CD8-positive, alpha-beta memory T cell (primary cell): Measurements from ENCODE around the gene USP16. TPM values are rescaled to one million over a fixed set of nuclear protein-coding genes. Genes with fewer than 3 reads are reported as not detected.

ENCODE experiments used
- CTCF ChIA-PET: fragments of 350-600 bp; sonication (Branson Sonifier 250); formaldehyde crosslinking; loops from one replicate; lab custom pipeline; 2021; ENCODE audit warnings: antibody characterized with exemption; lab: Charles Lee
- POLR2A ChIA-PET: fragments of 350-600 bp; sonication (Branson Sonifier 250); formaldehyde crosslinking; loops from one replicate; lab custom pipeline; 2021; ENCODE audit warnings: antibody characterized with exemption; lab: Charles Lee
- DNase-seq, 5 donors: peaks; one replicate each; pipeline versions ENCODE4 v3.0.0 to v3.0.0-alpha.2; 2020 to 2022; ENCODE audit warnings: mixed read lengths in 1 of 5
- H3K27ac ChIP-seq: one replicate; pipeline ENCODE4 v1.7.0; 2013; ENCODE audit warnings: low read depth, mild to moderate bottlenecking, low read length, moderate library complexity
- H3K27me3 ChIP-seq: 2 replicates; pipeline ENCODE4 v1.7.0; 2013; ENCODE audit warnings: low read length, mild to moderate bottlenecking; ENCODE audit not compliant: insufficient read depth, poor library complexity, severe bottlenecking
- H3K36me3 ChIP-seq: 2 replicates; pipeline ENCODE4 v1.7.0; 2013; ENCODE audit warnings: mild to moderate bottlenecking, low read length, moderate library complexity; ENCODE audit not compliant: insufficient read depth
- H3K4me1 ChIP-seq: 2 replicates; pipeline ENCODE4 v1.7.0; 2013; ENCODE audit warnings: mild to moderate bottlenecking, low read length, moderate library complexity; ENCODE audit not compliant: insufficient read depth
- H3K4me3 ChIP-seq: 2 replicates; pipeline ENCODE4 v1.7.0; 2013; ENCODE audit warnings: mild to moderate bottlenecking, low read length
- H3K9me3 ChIP-seq: 2 replicates; pipeline ENCODE4 v1.7.0; 2013; ENCODE audit warnings: mild to moderate bottlenecking, low read length
- H3K27ac Mint-ChIP-seq, 8 donors: one replicate each; pipeline ENCODE4 v1.8.0; 2020 to 2021; ENCODE audit warnings: mixed read lengths in 8 of 8, mild to moderate bottlenecking in 6 of 8, inconsistent platforms in 3 of 8, moderate library complexity in 3 of 8
- H3K27me3 Mint-ChIP-seq, 2 donors: one replicate each; pipeline ENCODE4 v1.8.0; 2020 to 2021; ENCODE audit warnings: mixed read lengths in 2 of 2, mild to moderate bottlenecking in 1 of 2, moderate library complexity in 1 of 2
- H3K36me3 Mint-ChIP-seq, 3 donors: one replicate each; pipeline ENCODE4 v1.8.0; 2020 to 2021; ENCODE audit warnings: mixed read lengths in 3 of 3, inconsistent platforms in 1 of 3, mild to moderate bottlenecking in 1 of 3
- H3K4me1 Mint-ChIP-seq, 3 donors: one replicate each; pipeline ENCODE4 v1.8.0; 2020 to 2021; ENCODE audit warnings: mixed read lengths in 3 of 3, inconsistent platforms in 1 of 3, mild to moderate bottlenecking in 1 of 3
- H3K4me3 Mint-ChIP-seq, 7 donors: one replicate each; pipeline ENCODE4 v1.8.0; 2020 to 2021; ENCODE audit warnings: mixed read lengths in 7 of 7, mild to moderate bottlenecking in 6 of 7, moderate library complexity in 4 of 7, inconsistent platforms in 2 of 7
- H3K9me3 Mint-ChIP-seq, 5 donors: one replicate each; pipeline ENCODE4 v1.8.0; 2020 to 2022; ENCODE audit warnings: mixed read lengths in 5 of 5, mild to moderate bottlenecking in 3 of 5, moderate library complexity in 2 of 5, inconsistent platforms in 1 of 5
- polyA plus RNA-seq: library from polyadenylated mRNA; unstranded; fragments of 300-500 nt; fragmentation: Illumina TruSeq; gene quantifications from one replicate; pipeline ENCODE4 v1.2.3, GENCODE V29; 2021
- total RNA-seq, 2 experiments: library from RNA; stranded (reverse); gene quantifications; one replicate each; pipeline ENCODE4 v1.2.3, GENCODE V29; 2021

The USP16 gene
- total and polyA plus RNA-seq, 3 experiments from 2014 or later, result 32.5 to 55.9 (median 55.7) TPM

DNA sequence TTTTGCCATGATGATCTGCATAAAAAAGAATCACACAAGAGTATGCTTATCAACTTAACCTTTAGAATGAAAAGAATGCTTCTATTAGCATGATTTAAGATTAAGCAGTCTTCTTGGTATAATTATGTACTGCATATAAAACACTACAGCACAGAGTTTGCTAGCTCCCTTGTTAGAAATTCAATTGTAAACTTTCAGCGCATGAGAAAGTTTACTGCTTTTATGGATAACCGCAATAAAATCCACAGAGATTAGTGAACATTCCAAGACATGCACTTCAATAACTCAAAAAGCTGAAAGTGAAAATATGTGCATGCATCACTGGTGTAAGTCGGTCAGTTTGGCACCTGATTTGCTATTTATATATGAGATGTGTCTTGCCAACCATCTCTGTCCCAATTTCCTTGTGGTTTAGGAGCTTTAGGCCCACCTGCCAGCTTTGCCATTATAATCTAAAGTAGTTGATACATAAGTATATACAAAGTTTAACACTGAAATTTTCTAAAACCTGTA is 32.1 kb downstream of the USP16 start:
- peaks cover 0 to 3% (median 0%) of the 10 kb centered on the region in 3 donors for H3K4me1 Mint-ChIP-seq

DNA sequence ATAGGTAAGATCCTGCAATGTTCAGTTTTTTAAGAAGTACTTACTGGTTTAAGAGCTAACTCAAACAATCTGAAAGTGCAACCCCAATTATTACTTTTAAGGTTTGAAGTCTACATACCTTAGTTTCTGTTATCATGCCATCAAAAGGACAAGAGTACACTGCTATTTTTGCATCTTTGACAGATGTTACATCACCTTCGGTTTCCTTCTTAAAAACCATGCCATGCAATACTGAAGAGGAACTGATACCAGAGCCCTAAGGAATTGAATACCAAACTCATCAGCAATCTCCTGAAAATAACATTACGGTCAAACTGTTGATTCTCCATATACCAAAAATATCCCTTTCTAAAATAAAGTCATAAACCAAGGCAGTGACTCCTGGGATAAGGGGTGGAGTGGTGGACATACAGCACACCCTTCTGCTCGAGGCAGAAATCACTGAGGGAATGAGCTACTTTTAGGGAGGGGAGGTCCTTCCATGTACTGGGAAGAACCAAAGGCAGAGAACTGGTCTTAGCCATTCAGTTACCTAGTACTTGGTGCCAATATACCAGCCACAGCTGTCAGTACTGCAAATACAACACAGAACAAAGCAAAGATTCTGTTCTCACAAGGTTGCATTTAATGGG is 40.5 kb downstream of the USP16 start:
- peaks cover 22 to 86% (median 27%) of the 10 kb centered on the region in 3 donors for H3K36me3 Mint-ChIP-seq
- H3K4me1 ChIP-seq, result peaks cover under 1% of the 10 kb centered on the region
- no peaks in the 10 kb centered on the region for H3K9me3 ChIP-seq
- peaks cover 6 to 32% (median 15%) of the 10 kb centered on the region in 3 donors for H3K4me1 Mint-ChIP-seq
- peaks cover 67% of the 10 kb centered on the region for H3K36me3 ChIP-seq
- no peak for DNase-seq
- no peaks in the 10 kb centered on the region for H3K9me3 Mint-ChIP-seq
- POLR2A ChIA-PET, result no interaction called here
- H3K4me3 ChIP-seq, result no peak overlapping the region
- CTCF ChIA-PET, result interaction anchor here (0.7 kb wide), 1 partner anchor 72 kb away, joined by 4 read pairs; the partner anchor contains the start of gene LTN1
- H3K27me3 ChIP-seq, result no peaks in the 10 kb centered on the region
- H3K27ac ChIP-seq, result no peak overlapping the region
- no peaks in the 10 kb centered on the region for H3K27me3 Mint-ChIP-seq
- H3K4me3 Mint-ChIP-seq, result no peak overlapping the region
- H3K27ac Mint-ChIP-seq, result peak overlapping the region in 1 of 8 donors; percentile 10

More for the DNA sequence above, 32.1 kb downstream of the USP16 start:
- Mint-ChIP-seq H3K36me3 (peaks cover 9 to 56% (median 18%) of the 10 kb centered on the region in 3 donors), H3K4me3 (no peak overlapping the region), H3K27me3 (no peaks in the 10 kb centered on the region), H3K27ac (peak overlapping the region in 2 of 8 donors; percentile 18 to 52), H3K9me3 (no peaks in the 10 kb centered on the region)
- H3K27ac ChIP-seq, result no peak overlapping the region
- ChIA-PET CTCF (no interaction called here), POLR2A (interaction anchor here (0.6 kb wide), 1 partner anchor 95 kb away, joined by 3 read pairs; no protein-coding TSS in a partner anchor)
- no peak for DNase-seq
- H3K4me3 ChIP-seq, result no peak overlapping the region
- H3K9me3 ChIP-seq, result no peaks in the 10 kb centered on the region
- H3K36me3 ChIP-seq, result peaks cover 58% of the 10 kb centered on the region
- no peaks in the 10 kb centered on the region for H3K4me1 ChIP-seq
- no peaks in the 10 kb centered on the region for H3K27me3 ChIP-seq

DNA sequence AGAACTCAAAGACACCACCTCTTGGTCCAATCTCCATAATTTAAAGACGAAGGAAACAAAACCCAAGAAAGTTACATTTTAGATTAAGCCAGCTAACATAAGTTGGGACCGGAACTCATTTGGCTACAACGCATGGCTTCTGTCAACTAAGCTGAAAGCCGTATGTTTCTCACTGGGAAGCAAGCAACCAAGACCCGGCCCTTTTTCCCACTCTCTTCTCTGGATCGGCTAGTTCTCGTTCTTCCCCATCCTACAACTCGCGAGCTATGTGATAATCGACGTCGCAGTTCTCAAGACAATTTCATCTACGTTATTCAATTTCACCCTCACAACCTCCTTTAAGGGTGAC is 48.4 kb downstream of the USP16 start:
- peaks cover 33% of the 10 kb centered on the region for H3K4me1 ChIP-seq
- H3K27me3 Mint-ChIP-seq, result peaks cover 0 to 1% of the 10 kb centered on the region in 2 donors

GRCh38 chr21:29073222-29074006 is 48.9 kb downstream of the USP16 start, which contains the start of gene CCT8:
TSS of gene CCT8 (minus strand) at chr21:29073648. CDS start at chr21:29073590, 58 bp downstream.
- H3K36me3 ChIP-seq, result no peaks in the 10 kb centered on the region
- peaks cover 36% of the 10 kb centered on the region for H3K4me1 ChIP-seq
- H3K27ac ChIP-seq, result peak within 1 kb of the TSS; percentile 95
- Mint-ChIP-seq H3K36me3 (peaks cover 0 to 44% (median 0%) of the 10 kb centered on the region in 3 donors), H3K4me3 (peak within 1 kb of the TSS; percentile 96 to 100 (median 99)), H3K9me3 (no peaks in the 10 kb centered on the region), H3K27ac (peak within 1 kb of the TSS; percentile 96 to 100 (median 99)), H3K4me1 (peaks cover 47 to 85% (median 79%) of the 10 kb centered on the region in 3 donors), H3K27me3 (peaks cover 0 to 1% of the 10 kb centered on the region in 2 donors)
- peak; percentile 97 to 100 (median 98) for DNase-seq
- H3K9me3 ChIP-seq, result no peaks in the 10 kb centered on the region
- H3K27me3 ChIP-seq, result no peaks in the 10 kb centered on the region
- ChIA-PET POLR2A (interaction anchor here (0.8 to 3.3 kb wide), 7 partner anchors 12 to 226 kb away, joined by 3 to 32 read pairs (median 4); partner anchors contain the start of genes BACH1, LTN1 and USP16), CTCF (interaction anchor here (1.0 to 1.4 kb wide), 5 partner anchors 9 to 134 kb away, joined by 3 to 4 read pairs (median 3); no protein-coding TSS in a partner anchor)
- peak within 1 kb of the TSS; percentile 93 for H3K4me3 ChIP-seq

More for the DNA sequence above, 48.4 kb downstream of the USP16 start:
- Mint-ChIP-seq H3K4me3 (peak overlapping the region; percentile 96 to 100 (median 99)), H3K9me3 (no peaks in the 10 kb centered on the region), H3K27ac (peak overlapping the region; percentile 96 to 100 (median 99)), H3K36me3 (peaks cover 0 to 48% (median 0%) of the 10 kb centered on the region in 3 donors), H3K4me1 (peaks cover 45 to 82% (median 74%) of the 10 kb centered on the region in 3 donors)
- ChIA-PET POLR2A (interaction anchor here (0.6 to 3.3 kb wide), 6 partner anchors 45 to 227 kb away, joined by 3 to 32 read pairs (median 4); partner anchors contain the start of genes LTN1 and USP16), CTCF (interaction anchor here (1.0 to 1.4 kb wide), 3 partner anchors 8 to 133 kb away, joined by 3 read pairs; no protein-coding TSS in a partner anchor)
- DNase-seq, result no peak
- Histone ChIP-seq H3K27me3 (no peaks in the 10 kb centered on the region), H3K27ac (peak overlapping the region; percentile 95), H3K4me3 (peak overlapping the region; percentile 93), H3K36me3 (no peaks in the 10 kb centered on the region), H3K9me3 (no peaks in the 10 kb centered on the region)

GRCh38 chr21:29074007-29074376 is 49.5 kb downstream of the USP16 start:
- no peak for DNase-seq
- Histone ChIP-seq H3K27ac (peak overlapping the region; percentile 95), H3K4me3 (peak overlapping the region; percentile 93), H3K27me3 (no peaks in the 10 kb centered on the region), H3K36me3 (no peaks in the 10 kb centered on the region), H3K4me1 (peaks cover 42% of the 10 kb centered on the region), H3K9me3 (no peaks in the 10 kb centered on the region)
- POLR2A ChIA-PET, result interaction anchor here (0.8 to 3.3 kb wide), 5 partner anchors 12 to 225 kb away, joined by 3 to 32 read pairs (median 8); partner anchors contain the start of genes BACH1, LTN1 and USP16
- H3K4me1 Mint-ChIP-seq, result peaks cover 51 to 86% (median 85%) of the 10 kb centered on the region in 3 donors
- peaks cover 0 to 1% of the 10 kb centered on the region in 2 donors for H3K27me3 Mint-ChIP-seq
- peak overlapping the region; percentile 96 to 100 (median 99) for H3K27ac Mint-ChIP-seq
- no peaks in the 10 kb centered on the region for H3K9me3 Mint-ChIP-seq
- peak overlapping the region; percentile 96 to 100 (median 99) for H3K4me3 Mint-ChIP-seq
- peaks cover 0 to 39% (median 0%) of the 10 kb centered on the region in 3 donors for H3K36me3 Mint-ChIP-seq
- CTCF ChIA-PET, result interaction anchor here (1.0 to 1.4 kb wide), 4 partner anchors 8 to 134 kb away, joined by 3 to 4 read pairs (median 3); no protein-coding TSS in a partner anchor

DNA sequence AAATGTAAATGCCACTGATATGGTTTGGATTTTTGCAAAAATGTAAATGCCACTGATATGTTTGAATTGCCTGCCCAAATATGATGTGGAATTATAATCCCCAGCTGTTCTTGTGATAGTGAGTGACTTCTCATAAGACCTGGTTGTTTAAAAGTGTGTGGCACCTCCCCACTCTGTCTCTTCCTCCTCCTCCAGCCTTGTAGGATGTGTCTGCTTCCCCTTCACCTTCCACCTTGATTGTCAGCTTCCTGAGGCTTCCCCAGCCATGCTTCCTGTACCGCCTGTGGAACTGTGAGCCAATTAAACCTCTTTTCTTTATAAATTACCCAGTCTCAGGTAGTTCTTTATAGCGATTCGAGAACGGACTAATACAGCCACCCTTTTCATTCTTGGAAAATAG is 50.3 kb downstream of the USP16 start:
- Histone ChIP-seq H3K4me3 (no peak overlapping the region), H3K9me3 (no peaks in the 10 kb centered on the region), H3K27me3 (no peaks in the 10 kb centered on the region), H3K4me1 (peaks cover 50% of the 10 kb centered on the region), H3K36me3 (no peaks in the 10 kb centered on the region), H3K27ac (no peak overlapping the region)
- Mint-ChIP-seq H3K4me3 (peak overlapping the region; percentile 31 to 69 (median 43)), H3K36me3 (peaks cover 0 to 33% (median 0%) of the 10 kb centered on the region in 3 donors), H3K27ac (peak overlapping the region in 5 of 8 donors; percentile 20 to 92 (median 84)), H3K9me3 (no peaks in the 10 kb centered on the region), H3K27me3 (peaks cover 0 to 1% of the 10 kb centered on the region in 2 donors), H3K4me1 (peaks cover 56 to 88% (median 87%) of the 10 kb centered on the region in 3 donors)
- ChIA-PET CTCF (interaction anchor here (1.0 to 1.3 kb wide), 2 partner anchors 72 to 329 kb away, joined by 3 read pairs; no protein-coding TSS in a partner anchor), POLR2A (interaction anchor here (1.9 to 3.3 kb wide), 2 partner anchors 51 to 72 kb away, joined by 15 to 32 read pairs; partner anchors contain the start of gene USP16)
- no peak for DNase-seq
